Measurements from ENCODE around the gene GRB10.
"Not testable (repeated sequence)": the region's sequence is repeated elsewhere in the genome, so short reads cannot be mapped to it uniquely, and the experiment has no call there.

GRB10 gene

GRCh38 chr7:50752422-50752821 is 30.3 kb downstream of the GRB10 start:
- Histone ChIP-seq H3K4me2 (ENCODE audit: low read length) (no peak overlapping the region), H3K27me3 (ENCODE audit: control insufficient read depth, insufficient read depth, low read length) (no peaks in the 10 kb centered on the region), H3K4me3 (ENCODE audit: low read length) (no peak overlapping the region), H3K9me3 (replicated peaks; ENCODE audit: low read length) (no peaks in the 10 kb centered on the region), H3K36me3 (ENCODE audit: insufficient read depth, low read length) (peaks cover 20% of the 10 kb centered on the region), H3K4me1 (ENCODE audit: control insufficient read depth, insufficient read depth, low read length) (no peaks in the 10 kb centered on the region), H3K9ac (ENCODE audit: low read depth, low read length) (no peak overlapping the region)

DNA sequence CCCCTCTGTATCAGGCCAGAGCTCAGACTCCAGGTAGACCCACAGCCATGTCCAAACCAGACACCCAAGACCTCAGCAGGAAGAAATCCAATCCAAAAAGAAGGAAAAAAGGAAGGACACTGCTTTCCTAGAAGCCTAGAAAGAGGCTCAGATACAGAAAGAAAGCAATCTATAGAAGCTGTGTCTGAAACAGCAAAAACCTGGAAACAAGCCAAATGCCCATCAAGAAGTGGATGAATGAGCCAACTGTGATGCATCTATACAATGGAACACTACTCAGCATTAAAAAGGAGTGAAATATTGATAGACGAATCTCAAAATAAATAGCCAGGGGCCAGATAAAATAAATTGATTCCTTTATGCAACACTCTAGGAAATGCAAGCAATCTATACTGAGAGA is 31.6 kb downstream of the GRB10 start:
- H3K36me3 ChIP-seq (ENCODE audit: insufficient read depth, low read length) = peaks cover 21% of the 10 kb centered on the region
- no peaks in the 10 kb centered on the region for H3K9me3 ChIP-seq (replicated peaks; ENCODE audit: low read length)
- no peak overlapping the region for H3K4me3 ChIP-seq (ENCODE audit: low read length)
- no peaks in the 10 kb centered on the region for H3K4me1 ChIP-seq (ENCODE audit: control insufficient read depth, insufficient read depth, low read length)
- no peaks in the 10 kb centered on the region for H3K27me3 ChIP-seq (ENCODE audit: control insufficient read depth, insufficient read depth, low read length)
- H3K9ac ChIP-seq (ENCODE audit: low read depth, low read length) = no peak overlapping the region
- H3K4me2 ChIP-seq (ENCODE audit: low read length) = no peak overlapping the region

GRCh38 chr7:50749896-50750295 is 32.8 kb downstream of the GRB10 start:
- no peaks in the 10 kb centered on the region for H3K9me3 ChIP-seq (replicated peaks; ENCODE audit: low read length)
- H3K27me3 ChIP-seq (ENCODE audit: control insufficient read depth, insufficient read depth, low read length) = no peaks in the 10 kb centered on the region
- H3K4me3 ChIP-seq (ENCODE audit: low read length) = no peak overlapping the region
- H3K9ac ChIP-seq (ENCODE audit: low read depth, low read length) = no peak overlapping the region
- no peak overlapping the region for H3K4me2 ChIP-seq (ENCODE audit: low read length)
- peaks cover 21% of the 10 kb centered on the region for H3K36me3 ChIP-seq (ENCODE audit: insufficient read depth, low read length)
- no peaks in the 10 kb centered on the region for H3K4me1 ChIP-seq (ENCODE audit: control insufficient read depth, insufficient read depth, low read length)

- H3K4me2 ChIP-seq (ENCODE audit: low read length) = no peak overlapping the region
- no peak overlapping the region for H3K4me3 ChIP-seq (ENCODE audit: low read length)
- H3K4me1 ChIP-seq (ENCODE audit: control insufficient read depth, insufficient read depth, low read length) = no peaks in the 10 kb centered on the region
- H3K9ac ChIP-seq (ENCODE audit: low read depth, low read length) = no peak overlapping the region
- no peaks in the 10 kb centered on the region for H3K9me3 ChIP-seq (replicated peaks; ENCODE audit: low read length)
- H3K27me3 ChIP-seq (ENCODE audit: control insufficient read depth, insufficient read depth, low read length) = no peaks in the 10 kb centered on the region
- peaks cover 26% of the 10 kb centered on the region for H3K36me3 ChIP-seq (ENCODE audit: insufficient read depth, low read length)
These were observed 34.2 kb downstream of the GRB10 start for GRCh38 chr7:50748472-50748871.

DNA sequence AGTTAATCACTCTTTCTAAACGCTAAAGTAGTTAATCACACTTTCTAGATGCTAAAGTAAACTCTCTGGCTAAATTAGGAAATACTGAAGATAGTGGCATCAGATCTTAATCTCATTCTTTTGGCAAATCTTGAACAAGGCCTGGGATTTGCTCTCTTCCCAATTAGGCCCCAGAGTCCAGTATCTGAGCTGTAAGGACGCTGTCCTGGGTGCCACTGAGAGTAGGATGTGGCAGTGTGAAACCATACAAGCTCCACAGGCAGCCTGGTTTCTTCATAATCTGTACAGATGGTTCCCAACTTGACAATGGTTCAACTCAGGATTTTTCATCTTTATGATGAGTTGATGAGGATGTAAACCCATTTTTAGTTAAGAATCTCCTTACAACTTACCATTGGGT is 36.9 kb downstream of the GRB10 start:
- H3K9me3 ChIP-seq (replicated peaks; ENCODE audit: low read length) = no peaks in the 10 kb centered on the region

DNA sequence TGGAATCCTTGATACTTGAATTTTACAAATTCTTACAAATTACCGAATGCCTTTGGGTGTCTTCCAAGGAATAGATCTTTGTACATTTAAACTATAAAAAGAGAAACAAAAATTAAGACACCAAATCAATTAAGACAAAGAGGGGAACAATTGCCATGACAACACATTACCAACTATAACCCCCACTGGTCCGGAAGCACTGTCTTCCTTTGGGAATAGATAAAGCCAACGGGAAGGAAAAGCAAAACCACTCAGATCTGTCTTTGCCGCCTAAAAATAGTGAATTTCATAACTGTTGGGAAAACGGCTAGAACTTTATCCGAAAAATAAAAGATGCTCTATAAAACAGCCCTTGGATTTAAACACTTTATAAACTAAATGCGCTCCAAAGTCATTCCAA is 37.4 kb downstream of the GRB10 start:
- no peaks in the 10 kb centered on the region for H3K9me3 ChIP-seq (replicated peaks; ENCODE audit: low read length)
- H3K27me3 ChIP-seq (ENCODE audit: control insufficient read depth, insufficient read depth, low read length) = no peaks in the 10 kb centered on the region
- peaks cover 16% of the 10 kb centered on the region for H3K36me3 ChIP-seq (ENCODE audit: insufficient read depth, low read length)
- no peak overlapping the region for H3K4me3 ChIP-seq (ENCODE audit: low read length)
- no peak overlapping the region for H3K9ac ChIP-seq (ENCODE audit: low read depth, low read length)
- no peaks in the 10 kb centered on the region for H3K4me1 ChIP-seq (ENCODE audit: control insufficient read depth, insufficient read depth, low read length)
- no peak overlapping the region for H3K4me2 ChIP-seq (ENCODE audit: low read length)

More for the DNA sequence above, 36.9 kb downstream of the GRB10 start:
- H3K4me1 ChIP-seq (ENCODE audit: control insufficient read depth, insufficient read depth, low read length) = no peaks in the 10 kb centered on the region
- no peaks in the 10 kb centered on the region for H3K27me3 ChIP-seq (ENCODE audit: control insufficient read depth, insufficient read depth, low read length)
- peaks cover 17% of the 10 kb centered on the region for H3K36me3 ChIP-seq (ENCODE audit: insufficient read depth, low read length)
- H3K4me2 ChIP-seq (ENCODE audit: low read length) = no peak overlapping the region
- no peak overlapping the region for H3K9ac ChIP-seq (ENCODE audit: low read depth, low read length)
- no peak overlapping the region for H3K4me3 ChIP-seq (ENCODE audit: low read length)

- no peak overlapping the region for H3K9ac ChIP-seq (ENCODE audit: low read depth, low read length)
These were observed 38.8 kb downstream of the GRB10 start for GRCh38 chr7:50743893-50744292.

GRCh38 chr7:50743016-50743415 is 39.7 kb downstream of the GRB10 start:
- Histone ChIP-seq H3K4me1 (ENCODE audit: control insufficient read depth, insufficient read depth, low read length) (no peaks in the 10 kb centered on the region), H3K9me3 (replicated peaks; ENCODE audit: low read length) (no peaks in the 10 kb centered on the region), H3K27me3 (ENCODE audit: control insufficient read depth, insufficient read depth, low read length) (no peaks in the 10 kb centered on the region), H3K4me3 (ENCODE audit: low read length) (no peak overlapping the region), H3K4me2 (ENCODE audit: low read length) (no peak overlapping the region), H3K36me3 (ENCODE audit: insufficient read depth, low read length) (peaks cover 12% of the 10 kb centered on the region), H3K9ac (ENCODE audit: low read depth, low read length) (no peak overlapping the region)

More at GRCh38 chr7:50743893-50744292, 38.8 kb downstream of the GRB10 start:
- Histone ChIP-seq H3K4me3 (ENCODE audit: low read length) (no peak overlapping the region), H3K27me3 (ENCODE audit: control insufficient read depth, insufficient read depth, low read length) (no peaks in the 10 kb centered on the region), H3K4me2 (ENCODE audit: low read length) (no peak overlapping the region), H3K9me3 (replicated peaks; ENCODE audit: low read length) (no peaks in the 10 kb centered on the region), H3K4me1 (ENCODE audit: control insufficient read depth, insufficient read depth, low read length) (no peaks in the 10 kb centered on the region), H3K36me3 (ENCODE audit: insufficient read depth, low read length) (peaks cover 16% of the 10 kb centered on the region)

DNA sequence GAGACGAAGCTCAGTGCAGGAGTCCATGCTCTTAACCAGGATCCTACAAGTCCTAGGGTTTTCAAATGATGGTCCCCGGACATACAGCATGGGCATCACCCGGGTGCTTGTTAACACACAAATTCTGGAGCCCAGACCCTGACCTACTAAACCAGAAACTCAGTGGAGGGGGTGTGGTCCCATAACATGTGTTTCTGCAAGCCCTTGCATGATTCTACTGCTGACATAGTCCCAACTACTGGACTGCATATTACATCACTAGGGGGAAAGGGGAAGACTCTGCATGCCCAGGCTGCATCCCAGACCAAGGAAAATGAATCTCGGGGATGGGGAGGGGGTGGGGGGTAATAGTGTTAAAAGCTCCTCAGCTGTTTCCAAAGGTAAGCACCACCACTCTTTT is 40.3 kb downstream of the GRB10 start:
- Histone ChIP-seq H3K9ac (ENCODE audit: low read depth, low read length) (no peak overlapping the region), H3K4me1 (ENCODE audit: control insufficient read depth, insufficient read depth, low read length) (no peaks in the 10 kb centered on the region), H3K36me3 (ENCODE audit: insufficient read depth, low read length) (peaks cover 7% of the 10 kb centered on the region), H3K9me3 (replicated peaks; ENCODE audit: low read length) (no peaks in the 10 kb centered on the region), H3K4me3 (ENCODE audit: low read length) (no peak overlapping the region), H3K4me2 (ENCODE audit: low read length) (no peak overlapping the region), H3K27me3 (ENCODE audit: control insufficient read depth, insufficient read depth, low read length) (no peaks in the 10 kb centered on the region)

DNA sequence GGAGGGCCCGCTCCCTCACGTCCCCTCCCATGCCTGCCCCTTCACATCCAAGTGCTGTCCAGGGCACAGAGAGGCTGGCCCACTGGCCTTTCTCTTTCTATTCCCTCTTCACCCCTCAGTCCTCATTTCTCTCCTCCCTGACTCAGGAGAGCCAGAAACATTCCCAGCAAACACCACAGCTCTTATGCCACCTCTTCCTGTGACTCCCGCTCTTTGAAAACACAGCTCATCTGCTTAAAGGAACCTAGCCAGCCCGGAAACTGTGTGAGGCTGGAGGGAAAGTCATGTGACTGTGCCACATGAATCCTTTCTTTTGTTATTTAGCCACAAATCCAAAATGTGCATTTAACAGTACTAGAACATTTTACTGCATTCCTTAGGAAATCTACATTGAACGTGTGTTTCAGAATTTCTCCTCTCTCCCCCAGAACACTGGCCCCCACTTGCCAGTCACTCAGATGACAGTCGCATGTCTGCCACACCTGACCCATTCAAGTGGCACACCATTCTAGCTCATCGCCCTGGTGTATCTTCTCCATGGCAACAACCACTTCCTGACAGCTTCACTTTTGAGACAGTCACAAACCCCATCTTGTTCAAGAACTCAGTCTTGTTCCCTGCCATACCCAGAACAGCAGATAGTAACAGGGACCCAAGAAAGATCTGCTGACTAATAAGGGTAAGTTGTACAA is 42.8 kb downstream of the GRB10 start:
- Histone ChIP-seq H3K9ac (ENCODE audit: low read depth, low read length) (no peak overlapping the region), H3K27me3 (ENCODE audit: control insufficient read depth, insufficient read depth, low read length) (no peaks in the 10 kb centered on the region), H3K9me3 (replicated peaks; ENCODE audit: low read length) (no peaks in the 10 kb centered on the region), H3K4me1 (ENCODE audit: control insufficient read depth, insufficient read depth, low read length) (no peaks in the 10 kb centered on the region), H3K4me3 (ENCODE audit: low read length) (no peak overlapping the region), H3K4me2 (ENCODE audit: low read length) (no peak overlapping the region), H3K36me3 (ENCODE audit: insufficient read depth, low read length) (peaks cover 5% of the 10 kb centered on the region)

DNA sequence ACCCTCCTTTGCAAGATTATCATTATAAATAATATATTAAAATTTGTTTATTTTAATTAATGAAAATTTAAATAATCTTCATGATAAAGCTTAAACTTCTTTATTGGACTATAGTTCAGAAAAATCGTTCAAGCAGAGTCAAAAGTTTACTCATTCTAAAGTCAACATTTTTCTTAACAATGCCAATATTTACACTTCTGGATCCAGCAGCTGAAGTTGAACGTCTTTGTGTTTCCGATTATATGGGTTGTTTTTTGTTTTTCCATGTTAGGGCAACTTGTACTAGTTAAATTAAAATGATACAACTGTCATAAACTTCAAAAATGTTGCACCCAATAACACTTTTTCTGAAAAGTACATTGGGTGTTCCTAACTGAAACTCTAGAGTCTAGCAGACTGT is 43.8 kb downstream of the GRB10 start:
- Histone ChIP-seq H3K36me3 (ENCODE audit: insufficient read depth, low read length) (no peaks in the 10 kb centered on the region), H3K4me2 (ENCODE audit: low read length) (no peak overlapping the region), H3K27me3 (ENCODE audit: control insufficient read depth, insufficient read depth, low read length) (no peaks in the 10 kb centered on the region), H3K4me3 (ENCODE audit: low read length) (no peak overlapping the region), H3K9me3 (replicated peaks; ENCODE audit: low read length) (no peaks in the 10 kb centered on the region), H3K4me1 (ENCODE audit: control insufficient read depth, insufficient read depth, low read length) (no peaks in the 10 kb centered on the region), H3K9ac (ENCODE audit: low read depth, low read length) (no peak overlapping the region)

DNA sequence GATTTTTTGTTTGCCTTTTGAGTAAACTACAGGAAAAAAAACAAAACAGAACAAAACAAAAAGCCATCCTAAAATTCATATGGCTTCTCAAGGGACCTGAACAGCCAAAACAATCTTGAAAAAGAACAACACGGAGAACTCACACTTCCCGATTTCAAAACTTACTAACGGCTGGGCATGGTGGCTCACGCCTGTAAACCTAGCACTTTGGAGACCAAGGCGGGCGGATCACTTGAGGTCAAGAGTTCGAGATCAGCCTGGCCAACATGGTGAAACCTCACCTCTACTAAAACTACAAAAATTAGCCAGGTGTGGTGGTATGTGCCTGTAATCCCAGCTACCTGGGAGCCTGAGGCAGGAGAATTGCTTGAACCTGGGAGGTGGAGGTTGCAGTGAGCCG is 46.9 kb downstream of the GRB10 start:
- H3K9ac ChIP-seq (ENCODE audit: low read depth, low read length); H3K4me1 ChIP-seq (ENCODE audit: control insufficient read depth, insufficient read depth, low read length); H3K4me3 ChIP-seq (ENCODE audit: low read length); H3K36me3 ChIP-seq (ENCODE audit: insufficient read depth, low read length); H3K27me3 ChIP-seq (ENCODE audit: control insufficient read depth, insufficient read depth, low read length); H3K4me2 ChIP-seq (ENCODE audit: low read length); H3K9me3 ChIP-seq (replicated peaks; ENCODE audit: low read length): not testable (repeated sequence)

Data from skeletal muscle satellite cell (primary cell).